ENCODE measurements around the gene CCDC169. TPM values are rescaled to one million over a fixed set of nuclear protein-coding genes. Genes with fewer than 3 reads are reported as not detected.
A peak's percentile ranks its signal among the peaks of the same experiment; 100 is the strongest.

Gene CCDC169
- total RNA-seq (ENCODE audit: low replicate concordance) = 2.0 and 3.2 TPM in 2 replicates
- long read RNA-seq, full-length matches to known transcripts = 2 of 3 reads
- long read RNA-seq, partial matches to known transcripts = 0 of 3 reads
- long read RNA-seq, other reads (novel, unspliced or antisense) = 1 of 3 reads

DNA sequence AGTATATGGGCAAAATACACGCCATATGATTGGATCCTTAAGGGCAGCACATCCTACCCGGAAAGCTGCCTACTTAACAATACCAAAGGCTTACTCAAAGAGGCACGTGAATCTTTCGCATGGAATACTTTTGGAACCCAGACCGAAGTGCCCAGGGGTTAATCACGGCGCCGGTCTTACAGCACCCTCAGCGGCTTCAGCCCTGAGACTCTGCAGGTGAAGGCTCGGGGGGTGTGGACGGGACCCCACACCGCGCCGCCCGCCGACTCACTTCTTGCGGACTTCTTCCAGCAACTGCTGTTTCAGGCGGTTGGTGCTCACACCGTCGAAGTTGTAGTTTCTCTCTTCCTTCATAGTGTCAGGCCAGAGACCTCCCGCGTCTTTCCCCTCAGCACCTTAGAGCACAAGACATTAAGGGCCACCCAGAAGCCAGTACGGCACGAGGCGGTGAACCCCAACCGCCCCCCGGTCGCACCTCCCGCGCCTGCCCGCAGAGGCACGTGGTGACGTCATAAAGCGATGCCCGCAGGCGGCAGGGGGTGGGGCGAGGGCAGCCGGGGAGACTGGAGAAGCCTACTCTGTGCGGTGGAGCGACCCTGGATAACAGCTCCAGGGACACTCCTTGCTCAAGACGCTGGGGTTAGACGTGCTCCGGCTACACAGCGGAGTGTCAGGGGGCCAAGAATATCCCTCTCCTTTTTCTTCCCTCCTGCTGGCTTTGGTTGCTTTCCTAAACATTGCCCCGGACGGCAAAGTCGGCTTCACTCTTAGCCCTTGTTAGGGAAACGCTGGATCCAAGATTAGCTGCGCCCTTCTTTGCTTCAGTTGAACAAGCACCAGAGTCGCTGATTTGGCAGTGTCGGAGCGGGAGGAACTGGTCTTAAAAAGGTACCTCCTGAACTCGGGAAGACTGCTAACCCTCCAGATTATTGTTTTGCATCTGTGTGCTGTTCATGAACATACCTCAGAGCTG lies at the start of gene CCDC169:
Gene CCDC169, minus strand, starts transcription at position 449 of the 973 bp plus-strand sequence. Its CDS starts 95 bp downstream, at position 354.
- Mint-ChIP-seq H3K27ac (peak within 1 kb of the TSS; percentile 87), H3K36me3 (peaks cover 20% of the 10 kb centered on the region), H3K9me3 (peaks cover 6% of the 10 kb centered on the region), H3K4me3 (peak within 1 kb of the TSS; percentile 94), H3K27me3 (no peaks in the 10 kb centered on the region), H3K4me1 (ENCODE audit: unreplicated experiment) (peaks cover 15% of the 10 kb centered on the region)
- DNase-seq (ENCODE audit: extremely low spot score, unreplicated experiment) = peak; percentile 78
- TF ChIP-seq, protein P1, sequence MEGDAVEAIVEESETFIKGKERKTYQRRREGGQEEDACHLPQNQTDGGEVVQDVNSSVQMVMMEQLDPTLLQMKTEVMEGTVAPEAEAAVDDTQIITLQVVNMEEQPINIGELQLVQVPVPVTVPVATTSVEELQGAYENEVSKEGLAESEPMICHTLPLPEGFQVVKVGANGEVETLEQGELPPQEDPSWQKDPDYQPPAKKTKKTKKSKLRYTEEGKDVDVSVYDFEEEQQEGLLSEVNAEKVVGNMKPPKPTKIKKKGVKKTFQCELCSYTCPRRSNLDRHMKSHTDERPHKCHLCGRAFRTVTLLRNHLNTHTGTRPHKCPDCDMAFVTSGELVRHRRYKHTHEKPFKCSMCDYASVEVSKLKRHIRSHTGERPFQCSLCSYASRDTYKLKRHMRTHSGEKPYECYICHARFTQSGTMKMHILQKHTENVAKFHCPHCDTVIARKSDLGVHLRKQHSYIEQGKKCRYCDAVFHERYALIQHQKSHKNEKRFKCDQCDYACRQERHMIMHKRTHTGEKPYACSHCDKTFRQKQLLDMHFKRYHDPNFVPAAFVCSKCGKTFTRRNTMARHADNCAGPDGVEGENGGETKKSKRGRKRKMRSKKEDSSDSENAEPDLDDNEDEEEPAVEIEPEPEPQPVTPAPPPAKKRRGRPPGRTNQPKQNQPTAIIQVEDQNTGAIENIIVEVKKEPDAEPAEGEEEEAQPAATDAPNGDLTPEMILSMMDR (conservative IDR thresholded peaks at IDR 0.05) = no peak

DNA sequence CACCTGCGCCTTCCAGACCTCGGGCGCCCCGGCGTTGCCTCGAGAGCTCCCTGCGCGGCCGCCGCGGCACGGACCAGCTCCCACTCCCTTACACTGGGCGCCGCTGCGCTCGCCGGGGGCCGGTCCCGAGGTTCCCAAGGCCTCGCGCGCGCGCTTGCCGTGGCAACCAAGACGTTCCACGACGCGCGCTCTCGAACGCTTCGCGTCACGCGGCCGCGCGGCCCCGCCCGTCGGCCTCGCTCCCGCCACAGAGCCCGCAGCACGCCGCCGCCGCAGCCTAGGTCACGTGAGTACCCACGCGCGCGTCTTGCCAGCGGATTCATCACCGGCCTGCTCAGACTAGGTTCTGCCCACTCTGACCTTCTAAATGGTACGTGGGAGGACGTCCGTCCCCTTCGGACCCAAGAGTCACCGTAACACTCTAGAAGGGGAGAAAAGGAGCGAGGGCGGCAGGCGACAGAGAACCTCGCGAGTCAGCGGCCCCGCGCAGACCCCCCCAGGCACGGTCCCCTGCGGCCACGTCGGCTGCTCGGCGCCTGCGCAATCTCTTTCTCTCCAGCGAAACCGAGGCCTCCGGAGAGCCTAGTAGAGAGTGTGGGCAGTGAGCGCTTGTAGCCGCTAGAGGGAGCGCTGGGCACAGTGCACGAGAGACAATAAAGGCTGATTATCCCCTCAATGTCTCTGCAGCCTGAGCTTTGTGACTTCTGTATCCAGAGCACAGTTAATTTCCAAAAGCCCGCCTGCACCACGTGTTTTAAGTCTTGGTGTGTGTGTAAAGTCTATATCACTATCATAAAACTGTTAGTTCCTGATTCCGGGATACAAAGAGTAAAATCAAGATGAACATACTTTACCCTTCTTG lies 48.8 kb upstream of the CCDC169 start, which contains the start of gene SPART:
Gene SPART, minus strand, starts transcription at position 173 of the 862 bp plus-strand sequence. CDS start 10,564 bp downstream, outside the sequence.
- Mint-ChIP-seq H3K27ac (peak within 1 kb of the TSS; percentile 99), H3K36me3 (no peaks in the 10 kb centered on the region), H3K9me3 (no peaks in the 10 kb centered on the region), H3K4me3 (peak within 1 kb of the TSS; percentile 96), H3K27me3 (no peaks in the 10 kb centered on the region), H3K4me1 (ENCODE audit: unreplicated experiment) (peaks cover 22% of the 10 kb centered on the region)
- TF ChIP-seq, protein P1 (conservative IDR thresholded peaks at IDR 0.05) = peak; percentile 99
- DNase-seq (ENCODE audit: extremely low spot score, unreplicated experiment) = peak; percentile 93

DNA sequence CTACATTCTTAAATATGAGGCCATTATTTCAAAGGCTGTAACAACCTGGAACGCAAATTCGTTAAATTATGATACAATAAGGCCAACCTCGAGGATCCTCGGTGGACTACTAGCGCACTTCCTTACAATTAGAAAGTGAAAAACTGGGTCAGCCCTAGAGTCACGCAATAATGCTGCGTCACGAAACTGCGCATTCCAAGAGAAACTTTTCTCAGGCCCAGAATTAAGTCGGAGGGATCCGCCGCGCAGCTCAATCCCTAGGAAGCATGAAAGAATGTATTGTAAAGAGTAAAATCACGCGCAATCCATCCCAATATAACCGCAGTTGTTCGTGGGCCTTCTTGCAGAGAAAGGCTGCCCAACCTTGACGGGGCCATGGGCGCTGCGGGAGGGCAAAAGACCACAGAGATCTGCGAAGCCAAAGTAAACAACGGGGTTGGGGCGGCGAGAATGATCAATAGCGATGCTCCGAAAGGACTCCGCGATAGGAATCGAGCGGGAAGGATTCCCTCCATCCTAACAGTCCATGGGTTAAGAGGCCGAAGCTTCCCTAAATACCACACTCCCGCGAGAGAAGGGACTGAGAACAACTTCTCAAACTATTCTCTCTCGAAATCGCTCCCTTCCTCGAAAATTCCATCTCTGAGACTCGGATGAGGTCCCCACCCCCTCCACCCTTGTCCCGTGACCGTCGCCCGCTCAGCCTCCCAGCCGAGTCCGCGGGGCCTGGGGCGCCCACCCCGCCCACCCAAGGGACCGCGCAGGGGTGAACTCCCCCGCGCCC lies 48.0 kb upstream of the CCDC169 start:
- Mint-ChIP-seq H3K27ac (peak overlapping the region; percentile 99), H3K4me1 (ENCODE audit: unreplicated experiment) (peaks cover 24% of the 10 kb centered on the region), H3K4me3 (peak overlapping the region; percentile 96), H3K36me3 (no peaks in the 10 kb centered on the region), H3K9me3 (no peaks in the 10 kb centered on the region), H3K27me3 (no peaks in the 10 kb centered on the region)
- TF ChIP-seq, protein P1 (conservative IDR thresholded peaks at IDR 0.05) = no peak
- DNase-seq (ENCODE audit: extremely low spot score, unreplicated experiment) = peak; percentile 75

DNA sequence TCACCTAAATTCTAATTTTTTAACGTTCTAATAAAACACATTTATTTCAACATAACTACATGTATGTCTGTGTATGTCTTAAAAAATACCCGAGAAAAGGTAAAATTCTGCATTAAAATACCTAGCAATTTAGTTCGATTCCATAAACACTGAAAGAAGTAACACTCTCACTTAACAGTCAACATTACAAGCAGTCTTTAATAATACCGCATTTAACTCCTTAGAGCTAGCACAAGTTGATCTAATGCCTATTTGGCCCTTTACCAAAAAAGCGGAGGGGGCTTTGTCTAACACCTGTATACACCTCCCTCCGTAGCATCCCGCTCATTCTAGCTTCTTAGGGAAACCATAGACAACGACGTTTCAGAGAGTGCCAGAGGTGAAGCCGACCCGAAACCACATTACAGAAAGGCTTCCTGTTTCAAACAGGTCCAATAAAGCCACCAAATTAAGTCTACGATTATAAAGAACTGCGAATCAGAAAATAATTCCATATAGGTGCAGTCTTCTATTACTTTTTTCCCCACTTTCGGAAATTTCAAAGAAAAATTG lies 47.3 kb upstream of the CCDC169 start:
- Mint-ChIP-seq H3K27ac (peak overlapping the region; percentile 99), H3K4me3 (peak overlapping the region; percentile 96), H3K27me3 (no peaks in the 10 kb centered on the region), H3K36me3 (no peaks in the 10 kb centered on the region), H3K9me3 (no peaks in the 10 kb centered on the region), H3K4me1 (ENCODE audit: unreplicated experiment) (peaks cover 24% of the 10 kb centered on the region)
- no peak for DNase-seq (ENCODE audit: extremely low spot score, unreplicated experiment)
- TF ChIP-seq, protein P1 (conservative IDR thresholded peaks at IDR 0.05) = no peak

Measured in type B pancreatic cell (in vitro differentiated cells).